WTC11 (cell line): ENCODE results near the gene MCIDAS. TPM values are rescaled to one million over a fixed set of nuclear protein-coding genes. Genes with fewer than 3 reads are reported as not detected.

Experiments
- ATF1 ChIP-seq: sonication (generic); formaldehyde crosslinking; IDR thresholded peaks from 2 replicates; pipeline ENCODE4 v1.8.1; 2023; ENCODE audit warnings: mild to moderate bottlenecking, moderate library complexity, missing genetic modification reagents
- ATF3 ChIP-seq: sonication (generic); formaldehyde crosslinking; conservative IDR thresholded peaks from 2 replicates; pipeline ENCODE4 v1.8.1; 2022; ENCODE audit warnings: mild to moderate bottlenecking, missing genetic modification reagents
- CBFB ChIP-seq: sonication (generic); formaldehyde crosslinking; IDR thresholded peaks from 2 replicates; pipeline ENCODE4 v1.8.1; 2022; ENCODE audit warnings: mild to moderate bottlenecking, low read depth, missing genetic modification reagents
- E2F4 ChIP-seq: sonication (generic); formaldehyde crosslinking; IDR thresholded peaks from 2 replicates; pipeline ENCODE4 v1.8.1; 2022; ENCODE audit warnings: low read depth, mild to moderate bottlenecking, moderate library complexity, missing genetic modification reagents, borderline replicate concordance
- ELF4 ChIP-seq: sonication (generic); formaldehyde crosslinking; IDR thresholded peaks from 2 replicates; pipeline ENCODE4 v1.8.1; 2022; ENCODE audit warnings: low read depth, mild to moderate bottlenecking, moderate library complexity, missing genetic modification reagents
- ETV6 ChIP-seq: sonication (generic); formaldehyde crosslinking; IDR thresholded peaks from 2 replicates; pipeline ENCODE4 v1.8.1; 2022; ENCODE audit warnings: mild to moderate bottlenecking, missing genetic modification reagents
- FOXJ3 ChIP-seq: sonication (generic); formaldehyde crosslinking; IDR thresholded peaks from 2 replicates; pipeline ENCODE4 v1.9.0; 2021; ENCODE audit warnings: missing genetic modification reagents, mild to moderate bottlenecking, borderline replicate concordance
- HMGXB4 ChIP-seq: sonication (generic); formaldehyde crosslinking; IDR thresholded peaks from 2 replicates; pipeline ENCODE4 v1.8.1; 2023; ENCODE audit warnings: mild to moderate bottlenecking, moderate library complexity, missing genetic modification reagents
- IRF1 ChIP-seq: sonication (generic); formaldehyde crosslinking; IDR thresholded peaks from 2 replicates; pipeline ENCODE4 v1.8.0; 2023; ENCODE audit warnings: missing genetic modification reagents
- MYBL2 ChIP-seq: sonication (generic); formaldehyde crosslinking; IDR thresholded peaks from 2 replicates; pipeline ENCODE4 v1.8.1; 2023; ENCODE audit warnings: mild to moderate bottlenecking, moderate library complexity, missing genetic modification reagents
- RELA ChIP-seq: sonication (generic); formaldehyde crosslinking; IDR thresholded peaks from 2 replicates; pipeline ENCODE4 v1.8.1; 2022; ENCODE audit warnings: missing genetic modification reagents, mild to moderate bottlenecking, borderline replicate concordance
- SP1 ChIP-seq: sonication (generic); formaldehyde crosslinking; conservative IDR thresholded peaks from 2 replicates; pipeline ENCODE4 v1.8.1; 2022; ENCODE audit warnings: missing genetic modification reagents
- STAT6 ChIP-seq: sonication (generic); formaldehyde crosslinking; conservative IDR thresholded peaks from 2 replicates; pipeline ENCODE4 v1.8.1; 2023; ENCODE audit warnings: mild to moderate bottlenecking, low read depth, missing genetic modification reagents, moderate library complexity
- USF1 ChIP-seq: sonication (generic); formaldehyde crosslinking; IDR thresholded peaks from 2 replicates; pipeline ENCODE4 v1.8.0; 2022; ENCODE audit warnings: mild to moderate bottlenecking, missing genetic modification reagents
- ZBTB21 ChIP-seq: sonication (generic); formaldehyde crosslinking; IDR thresholded peaks from 2 replicates; pipeline ENCODE4 v1.8.1; 2023; ENCODE audit warnings: mild to moderate bottlenecking, missing genetic modification reagents, borderline replicate concordance
- ZNF232 ChIP-seq: sonication (generic); formaldehyde crosslinking; IDR thresholded peaks from 2 replicates; pipeline ENCODE4 v1.8.0; 2022; ENCODE audit warnings: mild to moderate bottlenecking, missing genetic modification reagents
- ZNF263 ChIP-seq: sonication (generic); formaldehyde crosslinking; IDR thresholded peaks from 2 replicates; pipeline ENCODE4 v1.8.1; 2022; ENCODE audit warnings: low read depth, mild to moderate bottlenecking, moderate library complexity, missing genetic modification reagents
- ZNF281 ChIP-seq: sonication (generic); formaldehyde crosslinking; IDR thresholded peaks from 2 replicates; pipeline ENCODE4 v1.8.0; 2023; ENCODE audit warnings: mild to moderate bottlenecking, missing genetic modification reagents
- ZNF423 ChIP-seq: fragments of 250-450 bp; sonication (Bioruptor Pico); IDR thresholded peaks from 2 replicates; pipeline ENCODE4 v2.1.2; 2022; ENCODE audit warnings: mild to moderate bottlenecking, moderate library complexity
- total RNA-seq: library from RNA; stranded (reverse); gene quantifications from 3 replicates; pipeline ENCODE4 v1.2.3, GENCODE V29; 2021
- TF ChIP-seq, protein P1 (sequence below): sonication (generic); formaldehyde crosslinking; IDR thresholded peaks from 2 replicates; pipeline ENCODE4 v1.8.1; 2023; ENCODE audit warnings: mild to moderate bottlenecking, missing genetic modification reagents, borderline replicate concordance
- TF ChIP-seq, protein P2 (sequence below): sonication (generic); formaldehyde crosslinking; IDR thresholded peaks from 2 replicates; pipeline ENCODE4 v1.8.0; 2022; ENCODE audit warnings: mild to moderate bottlenecking, missing genetic modification reagents

The MCIDAS gene
- total RNA-seq, 1 experiment from 2014 or later = 0.20 TPM

- TF ChIP-seq IRF1 (CRISPR knock-in tag) (no peak), E2F4 (CRISPR knock-in tag) (no peak), ATF1 (CRISPR knock-in tag) (no peak), FOXJ3 (no peak), ETV6 (CRISPR knock-in tag) (peak; percentile 37; the same call in 1 of the 2 replicates), HMGXB4 (CRISPR knock-in tag) (0 out of 2 replicates have a peak, but pooled peaks have one; percentile 91), CBFB (no peak), RELA (CRISPR knock-in tag) (no peak), ZBTB21 (CRISPR knock-in tag) (no peak), SP1 (CRISPR knock-in tag) (no peak), MYBL2 (no peak), ZNF263 (CRISPR knock-in tag) (no peak), STAT6 (no peak), ZNF281 (CRISPR knock-in tag) (peak; percentile 39; the same call in 1 of the 2 replicates), ZNF423 (CRISPR knock-in tag) (no peak), ZNF232 (CRISPR knock-in tag) (no peak), ATF3 (CRISPR knock-in tag) (no peak), ELF4 (CRISPR knock-in tag) (no peak), USF1 (peak; percentile 84)
- TF ChIP-seq, protein P1, sequence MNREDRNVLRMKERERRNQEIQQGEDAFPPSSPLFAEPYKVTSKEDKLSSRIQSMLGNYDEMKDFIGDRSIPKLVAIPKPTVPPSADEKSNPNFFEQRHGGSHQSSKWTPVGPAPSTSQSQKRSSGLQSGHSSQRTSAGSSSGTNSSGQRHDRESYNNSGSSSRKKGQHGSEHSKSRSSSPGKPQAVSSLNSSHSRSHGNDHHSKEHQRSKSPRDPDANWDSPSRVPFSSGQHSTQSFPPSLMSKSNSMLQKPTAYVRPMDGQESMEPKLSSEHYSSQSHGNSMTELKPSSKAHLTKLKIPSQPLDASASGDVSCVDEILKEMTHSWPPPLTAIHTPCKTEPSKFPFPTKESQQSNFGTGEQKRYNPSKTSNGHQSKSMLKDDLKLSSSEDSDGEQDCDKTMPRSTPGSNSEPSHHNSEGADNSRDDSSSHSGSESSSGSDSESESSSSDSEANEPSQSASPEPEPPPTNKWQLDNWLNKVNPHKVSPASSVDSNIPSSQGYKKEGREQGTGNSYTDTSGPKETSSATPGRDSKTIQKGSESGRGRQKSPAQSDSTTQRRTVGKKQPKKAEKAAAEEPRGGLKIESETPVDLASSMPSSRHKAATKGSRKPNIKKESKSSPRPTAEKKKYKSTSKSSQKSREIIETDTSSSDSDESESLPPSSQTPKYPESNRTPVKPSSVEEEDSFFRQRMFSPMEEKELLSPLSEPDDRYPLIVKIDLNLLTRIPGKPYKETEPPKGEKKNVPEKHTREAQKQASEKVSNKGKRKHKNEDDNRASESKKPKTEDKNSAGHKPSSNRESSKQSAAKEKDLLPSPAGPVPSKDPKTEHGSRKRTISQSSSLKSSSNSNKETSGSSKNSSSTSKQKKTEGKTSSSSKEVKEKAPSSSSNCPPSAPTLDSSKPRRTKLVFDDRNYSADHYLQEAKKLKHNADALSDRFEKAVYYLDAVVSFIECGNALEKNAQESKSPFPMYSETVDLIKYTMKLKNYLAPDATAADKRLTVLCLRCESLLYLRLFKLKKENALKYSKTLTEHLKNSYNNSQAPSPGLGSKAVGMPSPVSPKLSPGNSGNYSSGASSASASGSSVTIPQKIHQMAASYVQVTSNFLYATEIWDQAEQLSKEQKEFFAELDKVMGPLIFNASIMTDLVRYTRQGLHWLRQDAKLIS (CRISPR knock-in tag) = no peak
- TF ChIP-seq, protein P2, sequence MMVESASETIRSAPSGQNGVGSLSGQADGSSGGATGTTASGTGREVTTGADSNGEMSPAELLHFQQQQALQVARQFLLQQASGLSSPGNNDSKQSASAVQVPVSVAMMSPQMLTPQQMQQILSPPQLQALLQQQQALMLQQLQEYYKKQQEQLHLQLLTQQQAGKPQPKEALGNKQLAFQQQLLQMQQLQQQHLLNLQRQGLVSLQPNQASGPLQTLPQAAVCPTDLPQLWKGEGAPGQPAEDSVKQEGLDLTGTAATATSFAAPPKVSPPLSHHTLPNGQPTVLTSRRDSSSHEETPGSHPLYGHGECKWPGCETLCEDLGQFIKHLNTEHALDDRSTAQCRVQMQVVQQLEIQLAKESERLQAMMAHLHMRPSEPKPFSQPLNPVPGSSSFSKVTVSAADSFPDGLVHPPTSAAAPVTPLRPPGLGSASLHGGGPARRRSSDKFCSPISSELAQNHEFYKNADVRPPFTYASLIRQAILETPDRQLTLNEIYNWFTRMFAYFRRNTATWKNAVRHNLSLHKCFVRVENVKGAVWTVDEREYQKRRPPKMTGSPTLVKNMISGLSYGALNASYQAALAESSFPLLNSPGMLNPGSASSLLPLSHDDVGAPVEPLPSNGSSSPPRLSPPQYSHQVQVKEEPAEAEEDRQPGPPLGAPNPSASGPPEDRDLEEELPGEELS = peak; percentile 28; the same call in 1 of the 2 replicates
Measured at GRCh38 chr5:55220433-55221185, 6.5 kb downstream of the MCIDAS start (continued).
